Measurements from ENCODE around the gene PCDH9.
A peak's percentile ranks its signal among the peaks of the same experiment; 100 is the strongest.

PCDH9 gene

GRCh38 chr13:67004511-67004910, 225.6 kb downstream of the PCDH9 start:
- no peaks in the 10 kb centered on the region for H3K79me1 ChIP-seq (replicated peaks; ENCODE audit: low read length, poor library complexity, severe bottlenecking)
- H3K4me1 ChIP-seq (ENCODE audit: control insufficient read depth, insufficient read depth, low read depth, low read length) = no peaks in the 10 kb centered on the region
- no peak for DNase-seq
- no peak overlapping the region for H2BK12ac ChIP-seq (ENCODE audit: low read length in 2 of 2)
- no peak overlapping the region for H3K23ac ChIP-seq (ENCODE audit: low read length in 2 of 2)
- WGBS = no CpG with 5 or more reads among the region's 1 CpG
- H3K4me2 ChIP-seq (ENCODE audit: low read length, poor library complexity, severe bottlenecking) = no peak overlapping the region
- no peak overlapping the region for H3K4ac ChIP-seq (ENCODE audit: low read depth in 1 of 2, low read length in 2 of 2)
- H4K8ac ChIP-seq (ENCODE audit: low read length) = no peak overlapping the region
- no peak overlapping the region for H2BK5ac ChIP-seq (ENCODE audit: low read depth, low read length, poor library complexity, severe bottlenecking)
- no peak overlapping the region for H3K27ac ChIP-seq (ENCODE audit: low read length, poor library complexity, severe bottlenecking)
- no peak overlapping the region for H4K91ac ChIP-seq (ENCODE audit: low read length)
- H2AK5ac ChIP-seq (ENCODE audit: low read length, severe bottlenecking) = no peak overlapping the region
- H2BK15ac ChIP-seq (ENCODE audit: low read depth, poor library complexity, severe bottlenecking) = no peak overlapping the region
- H3K36me3 ChIP-seq (ENCODE audit: control insufficient read depth in 1 of 2, insufficient read depth in 2 of 2, low read depth in 1 of 2, low read length in 2 of 2) = no peaks in the 10 kb centered on the region
- no peak overlapping the region for H2AFZ ChIP-seq (ENCODE audit: low read depth, low read length)
- no peak overlapping the region for H3K9ac ChIP-seq (ENCODE audit: low read length)
- no peaks in the 10 kb centered on the region for H3K9me3 ChIP-seq (ENCODE audit: control insufficient read depth, low read length)
- H3K27me3 ChIP-seq (ENCODE audit: control insufficient read depth in 1 of 2, insufficient read depth in 1 of 2, low read length in 2 of 2) = no peaks in the 10 kb centered on the region
- no peak overlapping the region for H3K14ac ChIP-seq (ENCODE audit: low read length in 2 of 2)
- H3K4me3 ChIP-seq (ENCODE audit: insufficient read depth in 1 of 2, low read depth in 1 of 2, low read length in 2 of 2) = no peak overlapping the region
- H2BK120ac ChIP-seq (ENCODE audit: low read depth, low read length) = no peak overlapping the region
- no peak overlapping the region for H3K18ac ChIP-seq (ENCODE audit: low read depth in 1 of 2, low read length in 2 of 2)

GRCh38 chr13:67003743-67004142, 226.4 kb downstream of the PCDH9 start:
- H3K9ac ChIP-seq (ENCODE audit: low read length) = no peak overlapping the region
- WGBS = 79% methylated on average over 2 of the region's 7 CpGs
- no peaks in the 10 kb centered on the region for H3K27me3 ChIP-seq (ENCODE audit: control insufficient read depth in 1 of 2, insufficient read depth in 1 of 2, low read length in 2 of 2)
- H4K91ac ChIP-seq (ENCODE audit: low read length) = no peak overlapping the region
- no peak overlapping the region for H3K4me3 ChIP-seq (ENCODE audit: insufficient read depth in 1 of 2, low read depth in 1 of 2, low read length in 2 of 2)
- no peak overlapping the region for H2BK5ac ChIP-seq (ENCODE audit: low read depth, low read length, poor library complexity, severe bottlenecking)
- no peak overlapping the region for H3K18ac ChIP-seq (ENCODE audit: low read depth in 1 of 2, low read length in 2 of 2)
- no peak overlapping the region for H3K4ac ChIP-seq (ENCODE audit: low read depth in 1 of 2, low read length in 2 of 2)
- H2BK120ac ChIP-seq (ENCODE audit: low read depth, low read length) = no peak overlapping the region
- no peak for DNase-seq
- H3K79me1 ChIP-seq (replicated peaks; ENCODE audit: low read length, poor library complexity, severe bottlenecking) = no peaks in the 10 kb centered on the region
- H3K36me3 ChIP-seq (ENCODE audit: control insufficient read depth in 1 of 2, insufficient read depth in 2 of 2, low read depth in 1 of 2, low read length in 2 of 2) = no peaks in the 10 kb centered on the region
- no peaks in the 10 kb centered on the region for H3K4me1 ChIP-seq (ENCODE audit: control insufficient read depth, insufficient read depth, low read depth, low read length)
- no peak overlapping the region for H2BK15ac ChIP-seq (ENCODE audit: low read depth, poor library complexity, severe bottlenecking)
- H4K8ac ChIP-seq (ENCODE audit: low read length) = no peak overlapping the region
- H3K14ac ChIP-seq (ENCODE audit: low read length in 2 of 2) = no peak overlapping the region
- H2AFZ ChIP-seq (ENCODE audit: low read depth, low read length) = no peak overlapping the region
- H2BK12ac ChIP-seq (ENCODE audit: low read length in 2 of 2) = no peak overlapping the region
- H3K27ac ChIP-seq (ENCODE audit: low read length, poor library complexity, severe bottlenecking) = no peak overlapping the region
- H3K9me3 ChIP-seq (ENCODE audit: control insufficient read depth, low read length) = no peaks in the 10 kb centered on the region
- H2AK5ac ChIP-seq (ENCODE audit: low read length, severe bottlenecking) = no peak overlapping the region
- H3K23ac ChIP-seq (ENCODE audit: low read length in 2 of 2) = no peak overlapping the region
- H3K4me2 ChIP-seq (ENCODE audit: low read length, poor library complexity, severe bottlenecking) = no peak overlapping the region

GRCh38 chr13:67001363-67001762, 228.8 kb downstream of the PCDH9 start:
- no peak overlapping the region for H3K4me2 ChIP-seq (ENCODE audit: low read length, poor library complexity, severe bottlenecking)
- no peaks in the 10 kb centered on the region for H3K79me1 ChIP-seq (replicated peaks; ENCODE audit: low read length, poor library complexity, severe bottlenecking)
- 100% methylated on average over 1 of the region's 5 CpGs for WGBS
- H3K4me1 ChIP-seq (ENCODE audit: control insufficient read depth, insufficient read depth, low read depth, low read length) = no peaks in the 10 kb centered on the region
- H2AK5ac ChIP-seq (ENCODE audit: low read length, severe bottlenecking) = no peak overlapping the region
- H4K91ac ChIP-seq (ENCODE audit: low read length) = no peak overlapping the region
- no peak overlapping the region for H3K9ac ChIP-seq (ENCODE audit: low read length)
- H3K36me3 ChIP-seq (ENCODE audit: control insufficient read depth in 1 of 2, insufficient read depth in 2 of 2, low read depth in 1 of 2, low read length in 2 of 2) = no peaks in the 10 kb centered on the region
- no peaks in the 10 kb centered on the region for H3K9me3 ChIP-seq (ENCODE audit: control insufficient read depth, low read length)
- H4K8ac ChIP-seq (ENCODE audit: low read length) = no peak overlapping the region
- H3K23ac ChIP-seq (ENCODE audit: low read length in 2 of 2) = no peak overlapping the region
- H2AFZ ChIP-seq (ENCODE audit: low read depth, low read length) = no peak overlapping the region
- no peak overlapping the region for H3K14ac ChIP-seq (ENCODE audit: low read length in 2 of 2)
- H2BK5ac ChIP-seq (ENCODE audit: low read depth, low read length, poor library complexity, severe bottlenecking) = no peak overlapping the region
- H3K4ac ChIP-seq (ENCODE audit: low read depth in 1 of 2, low read length in 2 of 2) = no peak overlapping the region
- no peak overlapping the region for H2BK15ac ChIP-seq (ENCODE audit: low read depth, poor library complexity, severe bottlenecking)
- no peak overlapping the region for H3K18ac ChIP-seq (ENCODE audit: low read depth in 1 of 2, low read length in 2 of 2)
- DNase-seq = no peak
- H3K4me3 ChIP-seq (ENCODE audit: insufficient read depth in 1 of 2, low read depth in 1 of 2, low read length in 2 of 2) = no peak overlapping the region
- no peak overlapping the region for H3K27ac ChIP-seq (ENCODE audit: low read length, poor library complexity, severe bottlenecking)
- no peak overlapping the region for H2BK12ac ChIP-seq (ENCODE audit: low read length in 2 of 2)
- no peaks in the 10 kb centered on the region for H3K27me3 ChIP-seq (ENCODE audit: control insufficient read depth in 1 of 2, insufficient read depth in 1 of 2, low read length in 2 of 2)
- no peak overlapping the region for H2BK120ac ChIP-seq (ENCODE audit: low read depth, low read length)

- Histone ChIP-seq H2AFZ (ENCODE audit: low read depth, low read length) (no peak overlapping the region), H2AK5ac (ENCODE audit: low read length, severe bottlenecking) (no peak overlapping the region), H3K23ac (ENCODE audit: low read length in 2 of 2) (no peak overlapping the region), H3K27ac (ENCODE audit: low read length, poor library complexity, severe bottlenecking) (no peak overlapping the region), H3K9ac (ENCODE audit: low read length) (no peak overlapping the region), H3K9me3 (ENCODE audit: control insufficient read depth, low read length) (no peaks in the 10 kb centered on the region), H3K18ac (ENCODE audit: low read depth in 1 of 2, low read length in 2 of 2) (no peak overlapping the region), H3K14ac (ENCODE audit: low read length in 2 of 2) (no peak overlapping the region), H2BK12ac (ENCODE audit: low read length in 2 of 2) (no peak overlapping the region), H4K91ac (ENCODE audit: low read length) (no peak overlapping the region), H3K4me2 (ENCODE audit: low read length, poor library complexity, severe bottlenecking) (no peak overlapping the region), H2BK15ac (ENCODE audit: low read depth, poor library complexity, severe bottlenecking) (no peak overlapping the region), H3K36me3 (ENCODE audit: control insufficient read depth in 1 of 2, insufficient read depth in 2 of 2, low read depth in 1 of 2, low read length in 2 of 2) (no peaks in the 10 kb centered on the region), H3K4me1 (ENCODE audit: control insufficient read depth, insufficient read depth, low read depth, low read length) (peaks cover 3% of the 10 kb centered on the region), H2BK120ac (ENCODE audit: low read depth, low read length) (no peak overlapping the region), H3K4ac (ENCODE audit: low read depth in 1 of 2, low read length in 2 of 2) (no peak overlapping the region), H2BK5ac (ENCODE audit: low read depth, low read length, poor library complexity, severe bottlenecking) (no peak overlapping the region), H3K27me3 (ENCODE audit: control insufficient read depth in 1 of 2, insufficient read depth in 1 of 2, low read length in 2 of 2) (no peaks in the 10 kb centered on the region), H4K8ac (ENCODE audit: low read length) (no peak overlapping the region), H3K79me1 (replicated peaks; ENCODE audit: low read length, poor library complexity, severe bottlenecking) (no peaks in the 10 kb centered on the region), H3K4me3 (ENCODE audit: insufficient read depth in 1 of 2, low read depth in 1 of 2, low read length in 2 of 2) (no peak overlapping the region)
- WGBS = 75% methylated on average over 1 of the region's 1 CpG
- peak; percentile 21 for DNase-seq
Measured at GRCh38 chr13:66996503-66996902, 233.6 kb downstream of the PCDH9 start.
